HEK293 (cell line): Measurements from ENCODE around the gene RAC3.

Source experiments
- CTCF ChIA-PET: fragments of 350-600 bp; formaldehyde crosslinking; extraction: SDS; loops from one replicate; lab custom pipeline; 2021; ENCODE audit warnings: antibody characterized with exemption; lab: Yijun Ruan, JAX
- POLR2A ChIA-PET: fragments of 300-600 bp; formaldehyde crosslinking; extraction: SDS; loops from one replicate; lab custom pipeline; 2020; ENCODE audit warnings: antibody characterized with exemption, inconsistent platforms; lab: Yijun Ruan, JAX
- H3K27ac ChIP-seq: fragments of 200-500 bp; sonication (Bioruptor generic); 2 replicates; pipeline ENCODE4 v1.5.1; 2014; ENCODE audit warnings: low read depth, low read length, control low read depth, inconsistent platforms; ENCODE audit errors: extremely low read depth
- H3K36me3 ChIP-seq, 2 experiments: fragments of 200-500 bp in 1 of 2; sonication (Bioruptor generic) in 1 of 2; 1 replicate in 1 of 2; 2 replicates in 1 of 2; pipeline ENCODE4 v1.5.1; 2014 to 2017; ENCODE audit warnings: inconsistent platforms in 2 of 2, low read length in 2 of 2; ENCODE audit not compliant: control insufficient read depth in 2 of 2, insufficient read depth in 1 of 2
- H3K4me1 ChIP-seq: fragments of 200-500 bp; sonication (Bioruptor generic); 2 replicates; pipeline ENCODE4 v1.5.1; 2014; ENCODE audit warnings: mild to moderate bottlenecking, low read length, inconsistent platforms; ENCODE audit not compliant: control insufficient read depth, insufficient read depth
- H3K4me3 ChIP-seq: 2 replicates; pipeline ENCODE4 v1.5.1; 2011; ENCODE audit warnings: low read depth, mild to moderate bottlenecking, control low read depth, low read length, moderate library complexity
- H3K9me3 ChIP-seq: fragments of 200-500 bp; sonication (Bioruptor generic); 2 replicates; pipeline ENCODE4 v1.5.1; 2014; ENCODE audit warnings: low read depth, low read length, inconsistent platforms; ENCODE audit not compliant: control insufficient read depth, insufficient read depth
- GFI1B ChIP-seq: fragments of 450-650 bp; formaldehyde crosslinking; IDR thresholded peaks from 2 replicates; pipeline ENCODE4 v1.5.1; 2016; ENCODE audit warnings: missing biosample characterization, missing genetic modification characterization
- GLI2 ChIP-seq: fragments of 450-650 bp; formaldehyde crosslinking; IDR thresholded peaks from 2 replicates; pipeline ENCODE4; 2017; ENCODE audit warnings: missing biosample characterization, missing genetic modification characterization, low read depth, borderline replicate concordance
- HOXD13 ChIP-seq: sonication (generic); formaldehyde crosslinking; IDR thresholded peaks from 2 replicates; pipeline ENCODE4 v1.8.0; 2022; ENCODE audit warnings: missing genetic modification reagents, borderline replicate concordance
- KLF17 ChIP-seq: fragments of 450-650 bp; formaldehyde crosslinking; IDR thresholded peaks from 2 replicates; pipeline ENCODE4 v1.5.1; 2016; ENCODE audit warnings: missing biosample characterization, missing genetic modification characterization
- MYNN ChIP-seq: fragments of 450-650 bp; formaldehyde crosslinking; IDR thresholded peaks from 2 replicates; pipeline ENCODE4 v1.5.1; 2016; ENCODE audit warnings: missing biosample characterization, missing genetic modification characterization, borderline replicate concordance
- YY2 ChIP-seq: fragments of 450-650 bp; formaldehyde crosslinking; IDR thresholded peaks from 2 replicates; pipeline ENCODE4 v1.5.1; 2016; ENCODE audit warnings: missing biosample characterization, missing genetic modification characterization
- ZBTB10 ChIP-seq: fragments of 450-650 bp; formaldehyde crosslinking; IDR thresholded peaks from 2 replicates; pipeline ENCODE4 v1.5.1; 2016; ENCODE audit warnings: missing biosample characterization, missing genetic modification characterization
- ZBTB26 ChIP-seq: fragments of 450-650 bp; formaldehyde crosslinking; optimal IDR thresholded peaks from 2 replicates; pipeline ENCODE3; 2016; ENCODE audit warnings: missing biosample characterization, mild to moderate bottlenecking, missing genetic modification characterization
- ZBTB8A ChIP-seq: fragments of 450-650 bp; formaldehyde crosslinking; IDR thresholded peaks from 2 replicates; pipeline ENCODE4 v1.5.1; 2016; ENCODE audit warnings: missing biosample characterization, missing genetic modification characterization
- ZNF148 ChIP-seq: fragments of 450-650 bp; formaldehyde crosslinking; IDR thresholded peaks from 2 replicates; pipeline ENCODE4 v1.5.0; 2017; ENCODE audit warnings: missing biosample characterization, missing genetic modification characterization, borderline replicate concordance
- ZNF211 ChIP-seq: fragments of 450-650 bp; formaldehyde crosslinking; IDR thresholded peaks from 2 replicates; pipeline ENCODE4 v1.5.1; 2016; ENCODE audit warnings: low read depth, missing biosample characterization, missing genetic modification characterization
- ZNF341 ChIP-seq: fragments of 450-650 bp; formaldehyde crosslinking; IDR thresholded peaks from 2 replicates; pipeline ENCODE4; 2016; ENCODE audit warnings: low read depth, missing biosample characterization, missing genetic modification characterization
- ZNF37A ChIP-seq: fragments of 450-650 bp; IDR thresholded peaks from 2 replicates; pipeline ENCODE4 v1.5.1; 2018; ENCODE audit warnings: missing biosample characterization, missing genetic modification characterization
- ZNF391 ChIP-seq: fragments of 450-650 bp; formaldehyde crosslinking; IDR thresholded peaks from 2 replicates; pipeline ENCODE4 v1.5.1; 2016; ENCODE audit warnings: low read depth, missing biosample characterization, missing genetic modification characterization, borderline replicate concordance
- ZNF518A ChIP-seq: fragments of 450-650 bp; formaldehyde crosslinking; conservative IDR thresholded peaks from 2 replicates; pipeline ENCODE4 v1.5.1; 2016; ENCODE audit warnings: low read depth, missing biosample characterization, missing genetic modification characterization
- ZNF521 ChIP-seq: fragments of 450-650 bp; formaldehyde crosslinking; IDR thresholded peaks from 2 replicates; pipeline ENCODE4 v1.5.1; 2017; ENCODE audit warnings: missing biosample characterization, mild to moderate bottlenecking, missing genetic modification characterization
- ZNF596 ChIP-seq: fragments of 450-650 bp; IDR thresholded peaks from 2 replicates; pipeline ENCODE4 v1.5.0; 2018; ENCODE audit warnings: missing biosample characterization, mild to moderate bottlenecking, missing genetic modification characterization, moderate library complexity
- ZNF624 ChIP-seq: fragments of 450-650 bp; formaldehyde crosslinking; IDR thresholded peaks from 2 replicates; pipeline ENCODE4 v1.5.1; 2017; ENCODE audit warnings: missing biosample characterization, missing genetic modification characterization
- ZNF626 ChIP-seq: fragments of 450-650 bp; sonication (Bioruptor Pico); formaldehyde crosslinking; IDR thresholded peaks from 2 replicates; pipeline ENCODE4 v1.5.1; 2018; ENCODE audit warnings: missing biosample characterization, missing genetic modification characterization, inconsistent platforms
- ZNF658 ChIP-seq: fragments of 450-650 bp; formaldehyde crosslinking; IDR thresholded peaks from 2 replicates; pipeline ENCODE4; 2016; ENCODE audit warnings: missing biosample characterization, missing genetic modification characterization
- ZNF701 ChIP-seq: fragments of 450-650 bp; formaldehyde crosslinking; IDR thresholded peaks from 2 replicates; pipeline ENCODE4 v1.5.1; 2016; ENCODE audit warnings: missing biosample characterization, missing genetic modification characterization
- ZNF704 ChIP-seq: fragments of 450-650 bp; formaldehyde crosslinking; IDR thresholded peaks from 2 replicates; pipeline ENCODE4 v1.5.1; 2016; ENCODE audit warnings: missing biosample characterization, missing genetic modification characterization
- ZNF707 ChIP-seq: fragments of 450-650 bp; formaldehyde crosslinking; IDR thresholded peaks from 2 replicates; pipeline ENCODE4 v1.5.1; 2016; ENCODE audit warnings: missing biosample characterization, missing genetic modification characterization

RAC3 gene

GRCh38 chr17:82021107-82021899, 10.2 kb upstream of the RAC3 start:
- H3K27ac ChIP-seq: peak overlapping the region; percentile 38
- H3K36me3 ChIP-seq: peaks cover 0 to 37% of the 10 kb centered on the region in 2 experiments; a peak in 2 of 3 replicates
- no peaks in the 10 kb centered on the region for H3K9me3 ChIP-seq
- ChIA-PET POLR2A (interaction anchor here (1.0 to 5.1 kb wide), 11 partner anchors 9 to 149 kb away, joined by 3 to 61 read pairs (median 8); partner anchors contain the start of genes DCXR, FASN, NOTUM and RAC3), CTCF (interaction anchor here (0.6 to 7.6 kb wide), 28 partner anchors 8 to 270 kb away, joined by 3 to 105 read pairs (median 4); partner anchors contain the start of genes DCXR, NOTUM and RAC3)
- H3K4me3 ChIP-seq: peak overlapping the region; percentile 95
- H3K4me1 ChIP-seq: peaks cover 11% of the 10 kb centered on the region
- TF ChIP-seq ZNF341 (tag by site-specific recombination): peak; percentile 42; the same call in 1 of the 2 replicates
- no peak for TF ChIP-seq MYNN (tag by site-specific recombination)
- no peak for TF ChIP-seq ZNF211 (tag by site-specific recombination)
- no peak for TF ChIP-seq ZNF37A
- no peak for TF ChIP-seq YY2 (tag by site-specific recombination)
- no peak for TF ChIP-seq GFI1B (tag by site-specific recombination)
- TF ChIP-seq KLF17 (tag by site-specific recombination): no peak
- no peak for TF ChIP-seq ZNF707 (tag by site-specific recombination)
- no peak for TF ChIP-seq ZNF596 (tag by site-specific recombination)
- TF ChIP-seq ZBTB26: no peak
- TF ChIP-seq HOXD13: no peak; the same call in 1 of the 2 replicates
- TF ChIP-seq ZNF658 (tag by site-specific recombination): no peak
- no peak for TF ChIP-seq GLI2 (tag by site-specific recombination)
- peak; percentile 26; the same call in 1 of the 2 replicates for TF ChIP-seq ZNF391 (tag by site-specific recombination)
- TF ChIP-seq ZNF624: no peak
- peak; percentile 81 for TF ChIP-seq ZBTB8A (tag by site-specific recombination)
- TF ChIP-seq ZNF626: no peak
- no peak for TF ChIP-seq ZNF704
- no peak for TF ChIP-seq ZNF518A (tag by site-specific recombination)
- TF ChIP-seq ZNF521 (tag by site-specific recombination): no peak
- TF ChIP-seq ZNF148 (tag by site-specific recombination): no peak
- no peak for TF ChIP-seq ZBTB10 (tag by site-specific recombination)
- TF ChIP-seq ZNF701 (tag by site-specific recombination): no peak
